ENCODE measurements around the gene RSPH4A. TPM values are rescaled to one million over a fixed set of nuclear protein-coding genes. Genes with fewer than 3 reads are reported as not detected.

RSPH4A gene
- total and polyA plus RNA-seq, 2 of the 8 experiments (the other 6 are each of a cell fraction or from before 2014, with no cell fraction given), result 0.38 to 0.52 TPM

DNA sequence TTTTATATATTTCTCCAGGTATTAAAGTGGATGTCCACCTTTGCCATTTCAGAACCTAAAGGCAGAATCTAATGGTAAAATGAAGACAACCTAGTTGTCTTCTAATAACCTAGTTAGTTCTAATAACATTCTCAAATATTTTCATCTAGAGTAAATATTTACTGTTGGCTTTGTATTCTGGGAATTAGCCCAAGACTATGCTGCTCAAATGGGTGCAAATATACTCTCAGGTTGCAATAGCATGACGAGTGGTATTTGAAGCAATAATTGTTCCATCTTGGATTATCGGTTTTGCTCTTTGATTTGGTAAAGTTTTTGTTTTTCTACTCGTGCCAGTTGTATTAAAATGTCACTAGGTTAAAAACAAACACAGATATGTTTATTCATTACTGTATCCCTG, 21.0 kb upstream of the RSPH4A start:
- no peak overlapping the region for H4K5ac ChIP-seq (ENCODE audit: insufficient read length, low read depth, low read length)
- H4K20me1 ChIP-seq (replicated peaks in 1 of 2; ENCODE audit: control insufficient read depth in 1 of 2, insufficient read depth in 2 of 2, low read length in 2 of 2), result no peaks in the 10 kb centered on the region
- no peaks in the 10 kb centered on the region for H3K4me1 ChIP-seq (replicated peaks in 1 of 4; ENCODE audit: control insufficient read depth in 3 of 4, insufficient read depth in 4 of 4, low read length in 3 of 4)
- H3K9me3 ChIP-seq (ENCODE audit: insufficient read depth in 2 of 2, low read depth in 1 of 2, low read length in 1 of 2), result no peaks in the 10 kb centered on the region
- no peak overlapping the region for H3K56ac ChIP-seq (replicated peaks; ENCODE audit: insufficient read length, low read depth, low read length)
- no peak overlapping the region for H2BK5ac ChIP-seq (ENCODE audit: low read depth, low read length)
- H3K18ac ChIP-seq (ENCODE audit: extremely low read depth, low read length), result no peak overlapping the region
- H3K36me3 ChIP-seq (ENCODE audit: control insufficient read depth in 2 of 4, insufficient read depth in 4 of 4, low read length in 3 of 4), result peaks cover 0 to 24% (median 7%) of the 10 kb centered on the region in 4 experiments; a peak in 5 of 8 replicates
- no peak overlapping the region for H3K4ac ChIP-seq (replicated peaks; ENCODE audit: insufficient read length, low read depth, low read length)
- no peak overlapping the region for H4K8ac ChIP-seq (ENCODE audit: extremely low read depth, insufficient read depth, low read length)
- H2BK20ac ChIP-seq (ENCODE audit: low read length), result no peak overlapping the region
- FAIRE-seq, result no peak
- H2BK120ac ChIP-seq (replicated peaks; ENCODE audit: low read depth, low read length), result no peak overlapping the region
- no peak for DNase-seq (ENCODE audit: low read depth in 1 of 2, low spot score in 2 of 2)
- H3K9ac ChIP-seq (replicated peaks in 1 of 4; ENCODE audit: extremely low read depth in 1 of 4, low read depth in 3 of 4, low read length in 3 of 4), result no peak overlapping the region
- H2AFZ ChIP-seq (ENCODE audit: low read length), result no peak overlapping the region
- no peak overlapping the region for H3K27ac ChIP-seq (ENCODE audit: low read depth, low read length)
- no peak overlapping the region for H3K14ac ChIP-seq (ENCODE audit: insufficient read length)
- WGBS, 2 experiments (ENCODE audit: extremely low coverage in 1 of 2, insufficient coverage in 1 of 2, insufficient read length in 1 of 2, insufficient replicate concordance in 2 of 2, low coverage in 1 of 2, low lambda C conversion rate in 2 of 2, missing lambda C conversion rate in 1 of 2), result 90% methylated on average over 3 of the region's 3 CpGs; no CpG with 5 or more reads in 1 of the 2 experiments
- no peak overlapping the region for H3K4me2 ChIP-seq (ENCODE audit: insufficient read depth in 1 of 2, low read depth in 2 of 2, low read length in 2 of 2)
- no peak overlapping the region for H4K91ac ChIP-seq (replicated peaks; ENCODE audit: insufficient read length, low read length)
- no peak overlapping the region for H3K4me3 ChIP-seq (ENCODE audit: extremely low read depth in 1 of 4, insufficient read depth in 2 of 4, low read depth in 3 of 4, low read length in 4 of 4)
- CTCF ChIA-PET (ENCODE audit: partially characterized antibody), result no interaction called here
- H2BK15ac ChIP-seq (ENCODE audit: low read length), result no peak overlapping the region
- no peaks in the 10 kb centered on the region for H3K23me2 ChIP-seq (ENCODE audit: low read depth, low read length)
- no peak overlapping the region for H3K23ac ChIP-seq (ENCODE audit: insufficient read length)
- no peak overlapping the region for H2BK12ac ChIP-seq (ENCODE audit: low read depth, low read length)
- no peaks in the 10 kb centered on the region for H3K79me2 ChIP-seq (ENCODE audit: control insufficient read depth in 1 of 2, insufficient read depth in 2 of 2, low read length in 2 of 2)
- POLR2A ChIA-PET (ENCODE audit: partially characterized antibody), result no interaction called here
- H3K79me1 ChIP-seq (ENCODE audit: low read depth, low read length), result no peaks in the 10 kb centered on the region
- no peaks in the 10 kb centered on the region for H3K27me3 ChIP-seq (replicated peaks in 1 of 4; ENCODE audit: control insufficient read depth in 3 of 4, extremely low read depth in 1 of 4, insufficient read depth in 3 of 4, low read length in 3 of 4)
- no peak overlapping the region for H2AK5ac ChIP-seq (ENCODE audit: low read depth, low read length)
- TF ChIP-seq RNF2 (IDR thresholded peaks at IDR 0.05; ENCODE audit: borderline replicate concordance, low read depth, low read length, missing control alignments, poor library complexity, severe bottlenecking) (no peak), TBP (IDR thresholded peaks at IDR 0.05; ENCODE audit: low read depth, low read length) (no peak), EP300 (IDR thresholded peaks at IDR 0.05; ENCODE audit: borderline replicate concordance in 1 of 2, low read depth in 2 of 2, low read length in 2 of 2) (no peak), TAF1 (IDR thresholded peaks at IDR 0.05; ENCODE audit: low read depth, low read length) (no peak), CTBP2 (IDR thresholded peaks at IDR 0.05; ENCODE audit: borderline replicate concordance, insufficient read depth, insufficient read length, low read length) (no peak), SIRT6 (IDR thresholded peaks at IDR 0.05; ENCODE audit: low read length) (no peak), RBBP5 (IDR thresholded peaks at IDR 0.05; ENCODE audit: borderline replicate concordance, low read depth, low read length) (no peak), TCF12 (IDR thresholded peaks at IDR 0.05; ENCODE audit: low read depth, low read length) (no peak), E2F6 (IDR thresholded peaks at IDR 0.05) (no peak), BACH1 (IDR thresholded peaks at IDR 0.05; ENCODE audit: low read length) (no peak), HDAC6 (IDR thresholded peaks at IDR 0.05; ENCODE audit: low read depth, low read length) (no peak), KDM5A (IDR thresholded peaks at IDR 0.05; ENCODE audit: low read length) (no peak)
- TF ChIP-seq, protein P1, sequence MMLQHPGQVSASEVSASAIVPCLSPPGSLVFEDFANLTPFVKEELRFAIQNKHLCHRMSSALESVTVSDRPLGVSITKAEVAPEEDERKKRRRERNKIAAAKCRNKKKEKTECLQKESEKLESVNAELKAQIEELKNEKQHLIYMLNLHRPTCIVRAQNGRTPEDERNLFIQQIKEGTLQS (IDR thresholded peaks at IDR 0.05; ENCODE audit: insufficient read depth, low read depth, low read length), result no peak

Measured in H1 (cell line).